Sciatic nerve (tissue), 2 donors: ENCODE data around the gene SHISA5. TPM values are rescaled to one million over a fixed set of nuclear protein-coding genes. Genes with fewer than 3 reads are reported as not detected.

Source experiments
- ATAC-seq: fragments of 200-7000 bp; cut with Tn5 transposase; one replicate; pipeline ENCODE4 v1.9.1; 2020; ENCODE audit warnings: mild to moderate bottlenecking, moderate library complexity
- DNase-seq: peaks from one replicate; pipeline ENCODE4 v3.0.0-alpha.2; 2020; ENCODE audit warnings: low spot score
- intact Hi-C: fragments of 100-400 bp; cut with DNase I; formaldehyde crosslinking; loops from one replicate; pipeline ENCODE4 v1.14.2; 2022
- total RNA-seq: library from RNA; stranded (reverse); fragmentation: NEBNext Ultra II Directional; extraction: Animal tissue kit (Norgen Biotek cat#: 25700); gene quantifications from one replicate; pipeline ENCODE4 v1.2.1, GENCODE V29; 2021
- donor health status: DM: no; HTN: no; CAD: no.
- donor health status: DM: no; HTN: no; CAD: no.

Gene SHISA5
- total RNA-seq, 1 donor from 2014 or later: 138 TPM

DNA sequence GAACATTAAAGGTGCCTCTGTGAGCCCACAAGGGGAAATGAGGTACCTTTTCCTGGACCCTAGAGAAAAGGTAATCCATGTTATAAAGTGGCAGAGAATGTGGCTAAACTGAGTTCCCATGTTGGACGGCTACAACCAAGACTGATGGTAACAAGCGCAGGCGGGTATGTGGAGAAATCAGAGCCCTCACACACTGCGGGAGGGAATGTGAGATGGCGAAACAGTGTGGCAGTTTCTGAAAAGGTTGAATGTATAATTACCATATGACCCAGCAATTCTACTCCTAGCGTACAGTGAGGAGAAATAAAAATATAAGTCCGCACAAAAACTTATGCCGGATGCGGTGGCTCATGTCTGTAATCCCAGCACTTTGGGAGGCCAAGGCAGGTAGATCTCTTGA lies 24.1 kb upstream of the SHISA5 start:
- ATAC-seq: no peak
- intact Hi-C loops: no loop called here
- DNase-seq: no peak

DNA sequence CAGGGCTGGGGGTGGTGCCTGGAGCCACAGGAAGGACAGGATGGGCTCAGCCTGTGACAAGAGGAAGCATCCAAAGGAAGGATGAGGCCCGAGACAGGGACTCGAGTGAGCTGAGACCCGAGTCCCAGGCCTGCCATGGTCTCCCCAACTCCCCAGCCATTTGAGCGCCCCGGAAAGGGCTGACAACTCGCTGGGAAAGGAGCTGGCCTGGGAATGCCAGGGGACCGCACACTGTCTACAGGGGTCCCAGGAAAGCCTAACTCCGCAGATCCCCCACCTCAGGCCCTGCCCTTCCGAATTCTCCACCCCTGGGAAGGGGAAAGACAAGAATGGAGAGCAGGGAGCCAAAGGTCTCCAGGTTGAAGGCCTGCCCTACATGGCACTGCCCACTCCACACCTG lies 21.0 kb upstream of the SHISA5 start:
- intact Hi-C loops: no loop called here
- ATAC-seq (no peak), DNase-seq (no peak)

DNA sequence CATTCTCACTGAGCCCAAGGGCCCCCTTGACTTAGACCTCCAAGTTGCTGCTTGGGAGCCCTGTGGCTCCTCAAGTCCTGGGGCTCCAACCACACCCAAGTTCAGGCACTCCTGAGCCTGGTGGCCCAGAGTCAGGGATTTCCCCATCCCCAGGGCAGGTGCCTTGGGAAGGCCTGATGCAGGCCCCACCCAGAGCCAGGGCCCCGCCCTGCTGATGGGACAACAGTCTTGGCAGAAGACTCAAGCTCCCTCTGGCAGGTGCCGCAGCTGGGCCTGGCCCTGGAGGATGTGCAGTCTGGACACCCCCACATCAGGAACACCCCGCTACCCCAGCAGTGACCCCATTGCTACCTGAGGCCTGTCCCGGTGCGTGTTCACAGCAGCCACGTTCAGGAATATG lies 17.7 kb upstream of the SHISA5 start:
- no peak for DNase-seq
- ATAC-seq: no peak
- intact Hi-C loops: no loop called here

DNA sequence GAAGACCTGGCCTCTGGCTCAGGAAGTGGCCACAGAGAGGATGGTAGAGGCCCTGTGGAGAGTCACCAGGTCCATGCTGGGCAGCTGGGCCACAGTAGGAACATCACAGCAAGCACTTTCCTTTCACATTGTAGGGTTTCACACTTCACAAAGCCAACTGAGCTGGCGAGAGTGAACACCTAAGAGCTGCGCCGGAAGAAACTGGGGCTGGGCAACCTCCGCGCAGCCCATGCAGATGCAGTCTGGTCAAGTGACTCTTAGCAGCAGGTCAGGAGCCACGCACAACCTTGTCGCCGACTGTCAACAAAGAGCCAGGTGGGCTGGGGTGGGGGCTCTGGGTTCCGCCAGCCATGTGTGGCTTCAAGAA lies 15.3 kb upstream of the SHISA5 start:
- DNase-seq: no peak
- no peak for ATAC-seq
- intact Hi-C loops: no loop called here

DNA sequence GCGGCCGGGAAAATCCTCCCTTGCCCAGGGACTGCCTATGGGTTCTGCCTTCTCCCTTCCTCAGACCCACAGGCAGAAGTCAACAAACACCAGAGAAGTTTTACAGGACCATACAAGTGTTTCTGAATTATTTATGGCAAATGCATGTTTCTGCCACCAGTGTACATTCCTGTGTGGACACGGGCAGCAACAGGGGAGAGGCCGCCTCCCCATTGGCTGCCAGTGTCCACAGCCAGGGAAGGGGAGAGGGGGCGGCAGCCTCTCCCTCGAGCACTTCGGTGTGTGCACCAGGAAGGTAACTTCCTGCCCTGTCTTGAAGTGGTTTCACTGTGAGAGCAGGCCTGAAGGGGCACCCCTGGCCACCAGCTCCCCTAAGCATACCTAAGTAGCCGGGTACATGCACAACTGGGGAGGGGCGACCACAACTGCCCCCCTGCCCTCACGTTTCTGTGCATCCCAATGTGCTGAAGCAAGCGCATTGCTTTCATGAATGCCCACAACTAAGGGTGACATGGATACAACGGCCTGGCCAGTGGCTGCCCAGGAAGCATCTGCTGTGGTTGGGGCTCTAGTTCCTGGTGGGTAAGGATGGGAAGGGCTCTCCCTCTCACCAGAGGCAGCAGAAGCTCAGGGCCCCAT lies 14.8 kb upstream of the SHISA5 start:
- no peak for ATAC-seq
- no peak for DNase-seq
- intact Hi-C loops: no loop called here

DNA sequence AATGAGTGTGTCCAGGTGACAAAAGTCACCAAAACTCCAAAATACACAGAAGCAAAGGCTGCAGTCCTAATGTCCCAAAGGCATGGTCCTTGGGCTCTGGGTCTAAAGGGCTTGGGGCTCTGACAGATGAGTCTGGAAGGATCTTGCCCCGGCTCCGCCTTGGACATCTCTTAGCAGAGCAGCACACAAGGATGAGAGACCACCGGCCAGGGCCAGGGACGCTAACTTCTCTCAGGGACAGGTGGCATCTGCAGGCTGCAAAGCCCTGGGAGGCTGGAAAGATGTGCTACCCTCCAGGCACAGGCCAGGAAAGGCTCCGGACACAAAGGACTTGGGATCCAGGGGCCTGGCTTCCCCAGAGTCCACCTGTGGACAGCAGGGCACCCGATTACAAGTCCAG lies 14.1 kb upstream of the SHISA5 start:
- DNase-seq (no peak), ATAC-seq (no peak)
- intact Hi-C loops: no loop called here

DNA sequence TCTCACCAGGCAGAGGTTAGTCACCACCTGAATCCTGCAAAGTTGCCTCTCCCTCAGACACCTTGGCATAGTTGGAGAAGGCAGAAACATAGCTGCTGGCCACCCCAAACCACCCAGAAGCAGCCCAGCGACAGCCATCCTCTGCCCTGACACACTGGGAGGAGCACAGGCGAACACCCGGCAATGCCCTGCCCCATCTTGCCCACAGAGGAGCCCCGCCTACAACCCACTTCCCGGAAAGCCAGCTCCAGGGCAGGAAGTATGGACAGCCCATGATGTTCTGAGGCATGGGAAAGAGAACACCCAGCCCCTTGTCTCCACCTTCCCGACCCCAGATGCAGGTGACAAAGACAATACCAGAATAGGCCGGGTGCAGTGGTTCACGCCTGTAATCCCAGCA lies 12.6 kb upstream of the SHISA5 start:
- intact Hi-C loops: no loop called here
- ATAC-seq: no peak

DNA sequence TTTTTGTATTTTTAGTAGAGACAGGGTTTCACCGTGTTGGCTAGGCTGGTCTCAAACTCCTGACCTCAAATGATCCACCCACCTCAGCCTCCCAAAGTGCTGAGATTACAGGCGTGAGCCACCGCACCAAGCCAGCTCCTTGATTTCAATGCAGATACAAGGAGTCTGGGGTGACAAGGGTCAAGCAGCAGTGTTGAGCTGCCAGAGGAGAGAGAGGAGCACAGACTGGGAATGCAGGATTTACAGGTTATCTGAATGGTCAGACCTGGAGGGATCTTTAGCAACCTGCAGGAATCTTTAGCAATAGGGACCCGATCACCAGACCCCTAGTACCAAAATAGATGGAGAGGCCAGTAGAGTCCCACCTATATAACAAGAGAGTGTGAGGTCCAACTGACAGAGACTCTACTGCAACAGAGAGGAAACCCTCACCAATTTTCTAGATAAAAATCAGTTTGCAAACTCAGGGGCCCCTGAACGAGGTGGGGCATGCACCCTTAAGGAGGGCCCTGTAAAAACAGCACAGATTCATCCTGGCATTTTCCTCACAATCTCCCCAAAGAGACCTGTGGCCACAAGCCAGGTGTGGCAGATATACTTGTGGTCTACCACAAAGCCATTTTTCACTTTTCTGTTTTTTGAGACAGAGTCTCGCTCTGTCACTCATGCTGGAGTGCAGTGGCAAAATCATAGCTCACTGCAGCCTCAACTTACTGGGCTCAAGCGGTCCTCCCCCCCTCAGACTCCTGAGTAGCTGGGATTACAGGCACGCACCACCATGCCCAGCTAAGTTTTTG lies 10.7 kb upstream of the SHISA5 start:
- intact Hi-C loops: no loop called here
- no peak for ATAC-seq
- DNase-seq: no peak

More for the DNA sequence above, 12.6 kb upstream of the SHISA5 start:
- no peak for DNase-seq

DNA sequence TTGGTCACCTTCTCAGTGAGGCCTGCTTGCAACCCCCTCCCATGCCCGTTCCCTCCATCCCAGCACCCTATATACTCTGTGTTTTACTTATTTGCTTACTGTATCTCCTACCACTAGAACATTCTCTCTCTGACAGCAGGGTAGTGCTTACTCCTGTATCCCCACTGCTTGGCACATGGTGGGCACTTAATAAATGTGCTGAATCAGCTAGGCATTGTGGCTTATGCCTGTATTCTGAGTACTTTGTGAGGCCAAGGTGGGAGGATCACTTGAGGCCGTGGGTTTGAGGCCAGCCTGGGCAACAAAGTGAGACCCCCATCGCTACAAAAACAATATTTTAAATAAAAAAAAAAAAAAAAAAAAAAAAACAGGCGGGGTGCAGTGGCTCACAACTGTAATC lies 7.6 kb upstream of the SHISA5 start:
- DNase-seq (no peak), ATAC-seq (no peak)
- intact Hi-C loops: no loop called here

DNA sequence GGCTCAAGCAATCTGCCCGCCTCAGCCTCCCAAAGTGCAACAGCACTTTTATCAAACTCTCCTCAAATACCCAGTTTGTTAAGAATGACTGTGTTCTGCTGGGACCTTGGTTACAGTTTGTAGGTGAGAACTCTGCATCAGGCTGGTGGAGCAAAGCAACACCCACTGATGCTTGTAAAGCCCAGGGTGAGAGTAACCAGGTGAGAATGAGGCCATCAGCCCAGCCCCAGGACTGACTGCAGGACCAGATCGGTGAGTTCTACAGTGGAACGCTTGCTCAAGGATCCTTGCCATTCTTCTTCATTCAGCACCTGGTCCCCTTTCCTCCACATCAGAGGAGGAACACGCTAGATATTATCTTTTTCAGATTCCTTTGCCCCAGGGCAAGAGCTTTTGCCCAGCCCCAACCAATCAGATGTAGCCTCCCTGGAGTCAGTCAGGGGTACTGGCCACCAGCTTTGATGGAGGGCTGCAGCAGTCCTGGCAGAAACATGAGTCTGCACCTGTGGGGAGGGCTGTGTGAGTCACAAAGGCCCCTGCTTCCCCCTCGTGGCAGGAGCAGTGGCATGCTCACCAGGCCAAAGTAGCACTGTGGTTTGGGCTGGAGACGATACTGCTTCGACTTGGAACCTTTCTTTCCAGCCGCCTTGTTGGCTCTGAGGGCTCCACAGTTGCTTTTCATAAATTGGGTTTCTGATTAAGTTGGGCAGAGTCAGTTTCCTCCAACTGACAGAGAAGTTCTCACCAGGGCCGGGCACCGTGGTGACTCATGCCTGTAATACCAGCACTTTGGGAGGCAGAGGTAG lies 3.5 kb upstream of the SHISA5 start:
- no peak for ATAC-seq
- intact Hi-C loops: no loop called here
- no peak for DNase-seq

DNA sequence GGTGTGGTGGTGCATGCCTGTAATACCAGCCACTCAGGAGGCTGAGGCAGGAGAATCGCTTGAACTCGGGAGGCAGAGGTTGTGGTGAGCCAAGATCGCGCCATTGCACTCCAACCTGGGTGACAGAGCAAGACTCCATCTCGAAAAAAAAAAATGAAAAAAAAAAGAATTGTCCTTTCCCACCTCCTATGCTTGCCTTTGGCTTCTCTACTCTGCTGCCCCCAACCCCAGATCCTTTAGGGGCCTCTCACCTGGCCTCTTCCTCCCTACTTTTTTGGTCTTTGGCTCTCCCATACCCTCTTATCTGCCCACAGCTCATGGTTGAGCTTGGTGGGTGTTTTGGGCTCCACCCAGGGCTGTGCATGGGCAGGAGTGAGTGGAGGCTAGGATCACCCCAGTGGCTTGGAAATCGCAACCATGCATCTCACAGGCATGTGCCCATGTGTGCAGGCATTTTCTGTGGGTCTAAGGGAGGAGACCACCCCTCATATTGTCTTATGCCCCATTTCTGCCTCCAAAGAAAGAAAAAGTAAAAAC lies 2.1 kb upstream of the SHISA5 start:
- intact Hi-C loops: no loop called here
- ATAC-seq: no peak
- no peak for DNase-seq

DNA sequence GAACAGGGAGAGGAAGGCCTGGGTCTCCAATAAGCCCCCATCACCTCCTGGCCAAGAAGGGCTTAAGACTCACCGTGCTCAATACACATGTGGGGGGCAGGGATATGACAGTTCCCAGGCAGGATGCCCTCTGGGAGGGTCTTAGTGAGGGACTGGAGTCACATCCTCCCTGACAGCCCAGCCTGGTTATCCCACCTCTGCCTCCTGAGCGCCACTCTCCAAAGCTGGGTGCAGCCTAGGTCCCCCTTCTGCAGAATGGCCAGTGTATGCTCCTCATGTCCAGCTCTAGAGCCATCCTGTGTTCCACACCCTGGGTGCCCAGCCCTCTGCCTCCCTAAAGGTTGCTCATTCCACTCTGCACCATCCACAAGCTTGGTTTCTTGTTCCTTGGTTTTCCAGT lies 1.2 kb upstream of the SHISA5 start:
- intact Hi-C loops: no loop called here
- no peak for DNase-seq
- no peak for ATAC-seq

DNA sequence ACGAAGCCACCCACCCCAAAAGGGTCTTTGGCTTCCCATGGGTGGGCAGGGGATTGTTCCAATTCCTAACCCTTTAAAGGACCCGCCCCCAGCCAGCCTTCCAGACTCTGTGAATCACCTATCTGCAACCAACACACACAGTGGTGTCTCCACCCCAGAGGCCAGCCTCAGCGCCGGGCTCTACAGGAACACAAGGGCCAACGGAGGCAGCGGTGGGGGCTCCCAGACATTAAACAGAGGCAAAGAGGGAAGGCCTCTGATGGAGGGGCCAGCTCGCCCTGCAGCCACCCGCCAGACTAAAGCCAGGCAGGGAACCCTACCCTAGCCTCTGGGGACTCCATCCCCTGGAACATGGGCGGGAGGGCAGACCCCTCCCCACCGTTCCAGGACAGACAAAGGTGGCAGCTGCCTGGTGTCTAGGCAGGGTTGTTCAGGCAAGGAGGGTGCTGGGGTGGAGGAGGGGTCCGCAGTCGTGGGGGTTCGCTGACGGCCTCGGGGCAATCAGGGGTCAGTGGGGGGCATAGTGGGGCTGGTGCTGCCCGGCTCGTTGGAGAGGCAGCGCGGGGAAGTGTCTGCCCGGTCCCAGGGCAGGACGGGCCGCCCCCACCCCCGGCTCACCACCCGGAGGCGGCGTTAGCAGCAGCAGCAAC lies 448 bp downstream of the SHISA5 start:
- ATAC-seq (peak; percentile 50), DNase-seq (peak; percentile 73)
- intact Hi-C loops: no loop called here

DNA sequence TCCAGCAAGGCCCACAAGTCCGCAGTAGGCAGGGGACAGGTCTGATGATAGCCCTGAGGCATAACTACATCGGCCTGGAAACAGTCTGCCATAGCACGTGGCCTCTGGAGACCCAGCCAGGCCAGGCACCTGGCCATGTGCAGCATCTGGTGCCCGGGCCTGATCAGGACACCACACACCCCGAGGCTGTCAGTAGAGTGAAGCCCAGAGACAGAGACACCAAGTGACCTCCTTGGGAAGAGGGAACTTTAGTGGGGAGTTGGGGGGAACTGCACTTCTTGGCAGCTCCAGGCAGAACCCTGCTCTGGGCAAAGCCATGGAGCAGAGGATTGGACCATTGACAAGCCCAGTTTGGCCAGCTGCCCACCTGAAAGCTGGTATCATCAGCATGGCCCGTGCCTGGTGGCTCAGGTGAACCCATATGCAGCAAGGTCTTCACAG lies 1.2 kb downstream of the SHISA5 start:
- peak; percentile 1 for ATAC-seq
- peak; percentile 73 for DNase-seq
- intact Hi-C loops: no loop called here

DNA sequence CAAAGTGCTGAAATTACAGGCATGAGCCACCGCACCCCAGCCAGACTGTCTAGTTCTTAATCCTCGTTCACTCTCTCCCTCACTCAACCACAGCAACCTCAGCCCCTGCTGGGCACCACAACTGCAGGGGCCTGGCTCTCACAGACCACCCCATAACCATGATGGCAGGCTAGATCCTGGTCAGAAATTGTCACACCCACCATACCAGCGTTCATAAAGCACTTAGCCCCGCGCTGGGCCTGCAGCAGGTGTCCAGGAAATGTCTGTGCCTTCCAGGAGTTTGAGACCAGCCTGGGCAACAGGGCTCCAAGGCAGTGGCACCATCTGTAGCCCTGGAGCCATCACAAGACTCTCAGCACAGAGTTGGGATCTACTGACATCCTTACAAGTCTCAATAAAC lies 1.9 kb downstream of the SHISA5 start:
- intact Hi-C loops: no loop called here
- ATAC-seq (no peak), DNase-seq (no peak)

DNA sequence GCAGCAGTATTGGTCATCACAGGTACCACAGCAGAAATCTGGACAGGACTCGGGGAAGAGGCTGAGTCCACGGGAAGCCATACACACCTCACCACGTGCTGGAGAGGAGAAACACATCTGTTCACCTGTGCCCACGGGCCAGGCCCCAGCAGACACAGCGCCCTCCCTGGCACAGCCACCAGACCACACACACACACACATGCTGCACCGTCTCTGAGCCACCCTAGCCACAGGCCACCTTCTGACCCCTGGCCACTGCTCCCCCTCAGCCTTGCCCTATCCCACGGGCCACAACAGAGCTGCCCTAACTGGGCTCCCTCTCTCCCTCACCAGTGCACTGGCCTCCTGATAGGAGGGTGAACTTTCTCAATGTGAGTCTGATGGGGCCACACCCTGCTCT lies 2.8 kb downstream of the SHISA5 start:
- ATAC-seq: no peak
- intact Hi-C loops: no loop called here
- no peak for DNase-seq

DNA sequence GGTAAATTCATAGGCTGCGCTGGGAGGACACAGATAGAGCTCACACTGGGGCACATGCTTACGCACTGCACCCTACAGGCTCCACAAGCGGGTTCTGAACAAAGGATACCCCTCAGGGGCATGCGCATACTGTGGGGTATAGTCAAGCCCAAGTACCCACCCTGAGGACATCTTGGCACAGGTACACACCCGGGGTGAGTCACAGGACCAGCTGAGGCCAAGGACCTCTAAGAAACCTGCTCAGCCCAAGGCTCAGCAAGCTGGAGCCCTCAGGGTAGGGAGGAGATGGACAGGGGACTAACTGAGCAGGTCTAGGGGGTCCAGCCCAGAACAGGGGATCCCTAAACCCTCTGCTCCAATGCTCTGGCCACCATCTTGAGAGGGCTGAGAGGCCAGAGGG lies 3.3 kb downstream of the SHISA5 start:
- intact Hi-C loops: no loop called here
- no peak for ATAC-seq
- no peak for DNase-seq

DNA sequence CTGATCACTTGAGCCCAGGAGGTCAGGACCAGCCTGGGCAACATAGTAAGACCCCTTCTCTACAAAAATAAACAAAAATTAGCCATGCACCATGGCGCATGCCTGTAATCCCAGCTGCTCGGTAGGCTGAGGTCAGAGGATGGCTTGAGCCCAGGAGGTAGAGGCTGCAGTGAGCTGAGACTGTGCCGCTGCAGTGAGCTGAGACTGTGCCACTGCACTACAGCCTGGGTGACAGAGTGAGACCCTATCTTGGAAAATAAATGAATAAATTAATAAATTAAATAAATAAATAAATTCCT lies 10.8 kb downstream of the SHISA5 start:
- intact Hi-C loops: no loop called here
- DNase-seq: no peak

DNA sequence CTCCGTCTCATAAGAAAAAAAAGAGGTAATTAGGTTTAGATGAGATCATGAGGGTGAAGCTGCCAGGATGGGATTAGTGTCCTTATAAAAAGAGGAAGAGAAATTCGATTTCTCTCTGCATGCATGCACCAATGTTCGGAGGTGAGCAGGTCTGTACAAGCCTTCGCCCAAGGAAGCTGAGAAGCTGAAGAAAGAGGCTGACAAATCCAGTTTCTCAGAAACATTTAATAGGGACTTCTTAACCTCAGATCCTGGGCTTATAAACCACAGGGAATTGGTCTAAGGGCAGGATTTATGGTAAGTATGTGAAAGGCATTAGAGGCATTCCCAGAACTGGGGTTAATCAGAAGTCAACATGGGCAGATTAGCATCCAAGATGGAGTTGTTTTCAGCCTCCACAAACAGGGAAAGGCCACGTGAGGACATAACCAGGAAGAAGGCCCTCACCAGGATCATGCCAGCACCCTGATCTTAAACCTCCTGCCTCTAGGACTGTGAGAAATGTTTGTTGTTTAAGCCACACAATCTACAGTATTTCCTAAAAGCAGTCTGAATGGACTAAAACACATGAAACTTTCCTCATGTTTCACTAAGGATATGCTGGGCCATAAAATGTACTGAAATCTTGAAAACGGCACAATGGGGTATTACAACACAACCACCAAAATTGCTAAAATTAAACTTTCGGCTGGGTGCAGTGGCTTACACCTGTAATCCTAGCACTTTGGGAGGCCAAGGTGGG lies 11.3 kb downstream of the SHISA5 start:
- intact Hi-C loops: no loop called here
- peak; percentile 38 for ATAC-seq
- DNase-seq: no peak

More for the DNA sequence above, 10.8 kb downstream of the SHISA5 start:
- peak; percentile 26 for ATAC-seq
